Upper lobe of left lung (tissue), 4 donors: ENCODE results near the gene LMO7.

Source experiments
- EP300 ChIP-seq, 4 donors: sonication (generic); formaldehyde crosslinking; IDR thresholded peaks; one replicate each; pipeline ENCODE4 v1.5.1; 2017; ENCODE audit warnings: antibody characterized with exemption in 4 of 4, control low read depth in 2 of 4
- POLR2A ChIP-seq, 4 donors: fragments of 450-650 bp; IDR thresholded peaks; one replicate each; pipeline ENCODE4 v1.5.1; 2016 to 2017; ENCODE audit warnings: antibody characterized with exemption in 4 of 4, mild to moderate bottlenecking in 2 of 4
- TF ChIP-seq, protein P1 (sequence below), 6 experiments: fragments of 450-650 bp in 4 of 6; fragments of 200-600 bp in 2 of 6; sonication (generic) in 2 of 6; IDR thresholded peaks; one replicate each; pipeline ENCODE4 v1.5.1; 2016 to 2019; ENCODE audit warnings: antibody characterized with exemption in 6 of 6

DNA sequence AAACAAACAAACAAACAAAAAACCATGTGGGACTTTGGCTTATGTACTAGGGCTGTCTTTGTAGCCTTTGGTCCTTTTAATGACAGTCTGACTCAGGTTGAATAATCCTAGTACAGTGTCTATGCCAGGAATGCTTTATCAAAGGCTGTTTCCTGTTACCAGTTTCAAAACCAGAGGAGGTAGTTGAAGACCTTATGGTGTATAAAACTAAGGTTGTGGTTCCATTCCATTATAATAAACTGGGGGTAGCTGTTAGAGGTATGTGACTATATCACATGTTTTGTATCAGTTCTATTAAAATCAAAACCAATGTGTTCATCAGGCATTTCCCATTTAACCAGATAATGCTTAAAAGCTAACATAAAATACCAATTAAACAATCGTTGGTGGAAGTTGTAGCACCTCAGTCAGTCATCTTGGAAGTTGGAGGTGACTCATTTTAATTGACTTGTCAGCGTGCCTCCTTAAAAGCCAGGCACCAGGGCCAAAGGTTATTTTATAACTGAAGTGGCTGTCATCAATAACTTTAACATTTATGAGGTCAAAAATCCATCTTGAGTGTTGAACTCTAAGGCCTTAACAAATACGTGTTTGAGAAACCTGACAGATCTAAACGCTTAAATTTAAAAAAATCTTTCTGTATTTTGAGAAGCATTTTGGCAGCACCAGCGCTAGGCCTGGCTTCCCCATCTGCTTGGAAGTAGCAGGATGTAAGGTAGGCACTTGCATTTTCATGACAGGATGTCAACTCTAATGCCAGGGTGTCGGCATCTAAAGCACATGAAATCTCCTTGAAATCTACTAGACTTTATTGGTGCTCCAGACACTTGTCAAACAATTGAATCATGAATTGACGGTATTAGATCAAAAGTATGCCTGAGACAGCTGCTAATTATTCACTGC lies 162.5 kb downstream of the LMO7 start:
- TF ChIP-seq EP300 (IDR thresholded peaks at IDR 0.05) (no peak), POLR2A (IDR thresholded peaks at IDR 0.05) (no peak)
- TF ChIP-seq, protein P1, sequence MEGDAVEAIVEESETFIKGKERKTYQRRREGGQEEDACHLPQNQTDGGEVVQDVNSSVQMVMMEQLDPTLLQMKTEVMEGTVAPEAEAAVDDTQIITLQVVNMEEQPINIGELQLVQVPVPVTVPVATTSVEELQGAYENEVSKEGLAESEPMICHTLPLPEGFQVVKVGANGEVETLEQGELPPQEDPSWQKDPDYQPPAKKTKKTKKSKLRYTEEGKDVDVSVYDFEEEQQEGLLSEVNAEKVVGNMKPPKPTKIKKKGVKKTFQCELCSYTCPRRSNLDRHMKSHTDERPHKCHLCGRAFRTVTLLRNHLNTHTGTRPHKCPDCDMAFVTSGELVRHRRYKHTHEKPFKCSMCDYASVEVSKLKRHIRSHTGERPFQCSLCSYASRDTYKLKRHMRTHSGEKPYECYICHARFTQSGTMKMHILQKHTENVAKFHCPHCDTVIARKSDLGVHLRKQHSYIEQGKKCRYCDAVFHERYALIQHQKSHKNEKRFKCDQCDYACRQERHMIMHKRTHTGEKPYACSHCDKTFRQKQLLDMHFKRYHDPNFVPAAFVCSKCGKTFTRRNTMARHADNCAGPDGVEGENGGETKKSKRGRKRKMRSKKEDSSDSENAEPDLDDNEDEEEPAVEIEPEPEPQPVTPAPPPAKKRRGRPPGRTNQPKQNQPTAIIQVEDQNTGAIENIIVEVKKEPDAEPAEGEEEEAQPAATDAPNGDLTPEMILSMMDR (IDR thresholded peaks at IDR 0.05) = no peak
